K562 (cell line): ENCODE measurements around the gene HMBS. TPM values are rescaled to one million over a fixed set of nuclear protein-coding genes. Genes with fewer than 3 reads are reported as not detected.

ENCODE experiments used
- COPS2 ChIP-seq: fragments of 450-650 bp; conservative IDR thresholded peaks from 2 replicates; pipeline ENCODE4 v1.6.1; 2016; ENCODE audit warnings: mild to moderate bottlenecking, moderate library complexity
- ERF ChIP-seq: fragments of 450-650 bp; formaldehyde crosslinking; IDR thresholded peaks from 2 replicates; pipeline ENCODE4 v1.4.0; 2020; ENCODE audit warnings: mild to moderate bottlenecking, mixed read lengths
- GMEB1 ChIP-seq: fragments of 250-450 bp; sonication (Bioruptor Pico); IDR thresholded peaks from 2 replicates; pipeline ENCODE4 v1.4.0; 2020; ENCODE audit warnings: mild to moderate bottlenecking
- HMG20A ChIP-seq: fragments of 450-650 bp; formaldehyde crosslinking; conservative IDR thresholded peaks from 2 replicates; pipeline ENCODE4 v1.4.0; 2020; ENCODE audit warnings: mild to moderate bottlenecking, mixed read lengths
- IRF9 ChIP-seq: fragments of 450-650 bp; IDR thresholded peaks from 2 replicates; pipeline ENCODE4 v1.6.1; 2016; ENCODE audit warnings: missing biosample characterization, missing genetic modification characterization
- KLF13 ChIP-seq: fragments of 450-650 bp; IDR thresholded peaks from 2 replicates; pipeline ENCODE4 v1.6.1; 2016; ENCODE audit warnings: missing genetic modification characterization, low read depth, mild to moderate bottlenecking, missing compliant biosample characterization, moderate library complexity, borderline replicate concordance
- MBD2 ChIP-seq: sonication (generic); IDR thresholded peaks from 2 replicates; pipeline ENCODE4 v1.6.1; 2016; ENCODE audit warnings: low read depth, borderline replicate concordance
- MCM2 ChIP-seq: fragments of 450-650 bp; IDR thresholded peaks from 2 replicates; pipeline ENCODE4 v1.6.1; 2017; ENCODE audit warnings: low read depth, mild to moderate bottlenecking
- NFIX ChIP-seq: fragments of 250-450 bp; sonication (Bioruptor Pico); IDR thresholded peaks from 2 replicates; pipeline ENCODE4 v1.4.0; 2020; ENCODE audit warnings: low read depth, mild to moderate bottlenecking, moderate library complexity
- NFXL1 ChIP-seq: fragments of 450-650 bp; formaldehyde crosslinking; IDR thresholded peaks from 2 replicates; pipeline ENCODE4 v1.4.0; 2021; ENCODE audit warnings: mild to moderate bottlenecking
- RBM22 ChIP-seq: fragments of 200-400 bp; formaldehyde crosslinking; IDR thresholded peaks from 2 replicates; pipeline ENCODE4 v1.6.1; 2018; ENCODE audit warnings: low read length, low read depth; ENCODE audit not compliant: poor library complexity, severe bottlenecking
- RUNX1 ChIP-seq: sonication (generic); IDR thresholded peaks from 2 replicates; pipeline ENCODE4 v1.6.1; 2016; ENCODE audit warnings: antibody characterized with exemption, low read depth
- SMAD1 ChIP-seq: fragments of 150-350 bp; IDR thresholded peaks from 2 replicates; pipeline ENCODE4 v1.6.1; 2014; ENCODE audit warnings: low read length, low read depth; ENCODE audit not compliant: partially characterized antibody
- SPI1 ChIP-seq: IDR thresholded peaks from 2 replicates; pipeline ENCODE4 v1.6.1; 2011; ENCODE audit warnings: low read depth, low read length, control low read depth, borderline replicate concordance
- TEAD4 ChIP-seq, 2 experiments: sonication (generic) in 1 of 2; formaldehyde crosslinking in 1 of 2; IDR thresholded peaks; 2 replicates each; pipeline versions ENCODE4 v1.6.1 to v1.8.0; 2012 to 2022; ENCODE audit warnings: borderline replicate concordance in 1 of 2, inconsistent platforms in 1 of 2, low read length in 1 of 2, mild to moderate bottlenecking in 1 of 2, missing genetic modification reagents in 1 of 2
- ZBTB7A ChIP-seq: IDR thresholded peaks from 2 replicates; pipeline ENCODE4 v1.6.1; 2011; ENCODE audit warnings: low read depth, mild to moderate bottlenecking, low read length, moderate library complexity, borderline replicate concordance; ENCODE audit not compliant: control insufficient read depth
- ZKSCAN8 ChIP-seq: fragments of 200-800 bp; sonication (Bioruptor generic); IDR thresholded peaks from 2 replicates; pipeline ENCODE4 v1.6.1; 2016; ENCODE audit warnings: missing genetic modification characterization, missing compliant biosample characterization
- ZNF175 ChIP-seq: fragments of 200-800 bp; sonication (Bioruptor generic); IDR thresholded peaks from 2 replicates; pipeline ENCODE4 v1.6.1; 2016; ENCODE audit warnings: low read depth, mild to moderate bottlenecking, missing genetic modification characterization, missing compliant biosample characterization
- ZNF354B ChIP-seq: fragments of 250-450 bp; sonication (Bioruptor Pico); IDR thresholded peaks from 2 replicates; pipeline ENCODE4 v1.4.0; 2020
- ZNF639 ChIP-seq, 2 experiments: fragments of 200-800 bp in 1 of 2; sonication (Bioruptor generic) in 1 of 2; sonication (generic) in 1 of 2; formaldehyde crosslinking in 1 of 2; IDR thresholded peaks in 1 of 2; conservative IDR thresholded peaks in 1 of 2; 2 replicates each; pipeline versions ENCODE4 v1.5.0 to v1.6.1; 2016 to 2020; ENCODE audit warnings: missing compliant biosample characterization in 1 of 2, missing genetic modification characterization in 1 of 2, missing genetic modification reagents in 1 of 2
- polyA plus RNA-seq, 8 experiments: library from polyadenylated mRNA; depleted of rRNA in 4 of 8; stranded (reverse) in 5 of 8; unstranded in 3 of 8; fragments of >200 nt; fragmentation: Nextera tagmentation in 2 of 8; fragmentation: Illumina TruSeq in 1 of 8; extraction: Ambion mirVana in 2 of 8; extraction: Trizol in 1 of 8; gene quantifications; 2 replicates each; pipeline versions ENCODE4 v1.2.1 to v1.2.3, GENCODE V29; 2011 to 2014; ENCODE audit warnings: inconsistent platforms in 1 of 8, missing spikeins in 1 of 8
- total RNA-seq, 7 experiments: library from RNA; depleted of rRNA in 6 of 7; stranded (reverse); fragments of >200 nt in 6 of 7; fragmentation: Illumina TruSeq in 2 of 7; extraction: Trizol in 2 of 7; gene quantifications; 2 replicates each; pipeline versions ENCODE4 v1.2.1 to v1.2.3, GENCODE V29; 2011 to 2021; ENCODE audit warnings: low replicate concordance in 1 of 7
- TF ChIP-seq, protein P1 (sequence below): IDR thresholded peaks from 2 replicates; pipeline ENCODE4 v1.6.1; 2014; ENCODE audit warnings: antibody characterized with exemption

The HMBS gene
- total and polyA plus RNA-seq, 9 of the 15 experiments (the other 6 are each of a cell fraction or from before 2014, with no cell fraction given): 56.9 to 385 (median 286) TPM

DNA sequence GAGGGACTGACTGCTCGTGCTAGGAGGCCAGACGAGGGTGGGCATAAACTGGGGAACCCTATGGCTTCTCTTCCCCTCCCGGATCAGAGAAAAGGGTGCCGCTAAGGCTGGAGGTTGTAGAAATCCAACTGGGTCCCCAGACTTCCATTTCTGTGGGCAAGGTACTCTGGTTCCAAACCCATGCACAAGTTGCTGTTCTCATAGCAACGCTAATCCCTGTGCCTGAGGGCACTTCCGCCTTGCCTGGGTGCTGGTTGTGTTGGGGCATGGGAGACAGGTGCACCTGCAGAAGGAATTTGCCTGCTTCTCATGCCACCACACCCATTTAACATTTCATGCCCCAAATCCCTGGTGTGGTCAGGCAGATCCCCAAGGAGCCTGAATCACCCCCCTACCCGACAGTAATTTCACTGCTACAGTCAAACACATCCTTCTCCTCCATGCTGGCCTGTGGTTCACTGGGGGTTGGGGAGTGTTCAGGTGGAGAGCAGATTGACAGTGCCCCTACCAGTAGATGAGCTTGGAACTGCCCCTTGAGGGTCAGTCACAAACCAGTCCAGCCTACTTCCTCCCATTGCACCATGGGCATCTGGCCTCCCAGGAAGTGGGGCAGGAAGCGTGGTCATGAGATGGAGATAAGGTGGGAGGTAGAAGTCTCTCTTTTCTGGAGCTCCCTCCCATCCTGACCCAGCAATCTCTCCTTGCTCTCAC lies 23.6 kb downstream of the HMBS start (continued):
- TF ChIP-seq, protein P1, sequence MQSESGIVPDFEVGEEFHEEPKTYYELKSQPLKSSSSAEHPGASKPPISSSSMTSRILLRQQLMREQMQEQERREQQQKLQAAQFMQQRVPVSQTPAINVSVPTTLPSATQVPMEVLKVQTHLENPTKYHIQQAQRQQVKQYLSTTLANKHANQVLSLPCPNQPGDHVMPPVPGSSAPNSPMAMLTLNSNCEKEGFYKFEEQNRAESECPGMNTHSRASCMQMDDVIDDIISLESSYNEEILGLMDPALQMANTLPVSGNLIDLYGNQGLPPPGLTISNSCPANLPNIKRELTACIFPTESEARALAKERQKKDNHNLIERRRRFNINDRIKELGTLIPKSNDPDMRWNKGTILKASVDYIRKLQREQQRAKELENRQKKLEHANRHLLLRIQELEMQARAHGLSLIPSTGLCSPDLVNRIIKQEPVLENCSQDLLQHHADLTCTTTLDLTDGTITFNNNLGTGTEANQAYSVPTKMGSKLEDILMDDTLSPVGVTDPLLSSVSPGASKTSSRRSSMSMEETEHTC: no peak; the same call in 1 of the 2 replicates
- TF ChIP-seq RUNX1: no peak
- TF ChIP-seq ZBTB7A: peak; percentile 18; the same call in 1 of the 2 replicates
- TF ChIP-seq NFIX (CRISPR knock-in tag): no peak
- TF ChIP-seq IRF9: no peak
- no peak for TF ChIP-seq HMG20A (CRISPR knock-in tag)
- TF ChIP-seq TEAD4 (IDR thresholded peaks at IDR 0.05; ENCODE audit: low read length): no peak
- no peak for TF ChIP-seq TEAD4 (CRISPR knock-in tag; IDR thresholded peaks at IDR 0.05; ENCODE audit: borderline replicate concordance)
- no peak for TF ChIP-seq ERF (CRISPR knock-in tag)
- TF ChIP-seq NFXL1 (CRISPR knock-in tag): no peak
- no peak for TF ChIP-seq KLF13 (tag)
- TF ChIP-seq ZNF639 (CRISPR knock-in tag; conservative IDR thresholded peaks at IDR 0.05 in 1 of 2, IDR thresholded peaks at IDR 0.05 in 1 of 2): no peak
- no peak for TF ChIP-seq MCM2
- peak; percentile 86; the same call in 1 of the 2 replicates for TF ChIP-seq SPI1
- TF ChIP-seq ZNF354B (CRISPR knock-in tag): no peak
- TF ChIP-seq COPS2: no peak
- no peak for TF ChIP-seq MBD2
- TF ChIP-seq ZNF175 (CRISPR knock-in tag): no peak
- TF ChIP-seq RBM22: no peak
- TF ChIP-seq SMAD1: no peak
- no peak for TF ChIP-seq ZKSCAN8 (CRISPR knock-in tag)
- no peak for TF ChIP-seq GMEB1 (CRISPR knock-in tag)
